Natural killer cell (primary cell): ENCODE results near the gene ADGRB2. TPM values are rescaled to one million over a fixed set of nuclear protein-coding genes. Genes with fewer than 3 reads are reported as not detected.
A peak's percentile ranks its signal among the peaks of the same experiment; 100 is the strongest.

Experiments
- ATAC-seq, 3 donors: fragments of 150-1000 bp in 2 of 3; fragments of 200-7000 bp in 1 of 3; cut with Tn5 transposase; 1 replicate in 1 of 3; 2 replicates in 2 of 3; pipeline ENCODE4 v1.10.0; 2021; ENCODE audit warnings: mild to moderate bottlenecking in 2 of 3, moderate library complexity in 2 of 3
- DNase-seq, 2 donors: peaks; one replicate each; pipeline versions ENCODE4 v3.0.0 to v3.0.0-alpha.2; 2013 to 2021; ENCODE audit warnings: mixed read lengths in 1 of 2
- H3K27ac ChIP-seq: one replicate; pipeline ENCODE4 v1.5.1; 2013; ENCODE audit warnings: mild to moderate bottlenecking, low read length
- H3K27me3 ChIP-seq: one replicate; pipeline ENCODE4 v1.6.1; 2013; ENCODE audit warnings: low read length; ENCODE audit not compliant: control insufficient read depth, insufficient read depth
- H3K36me3 ChIP-seq: one replicate; pipeline ENCODE4 v1.6.1; 2013; ENCODE audit warnings: low read length; ENCODE audit not compliant: control insufficient read depth, insufficient read depth
- H3K4me1 ChIP-seq: one replicate; pipeline ENCODE4 v1.6.1; 2013; ENCODE audit warnings: low read length; ENCODE audit not compliant: control insufficient read depth, insufficient read depth
- H3K4me3 ChIP-seq: one replicate; pipeline ENCODE4 v1.5.1; 2013; ENCODE audit warnings: low read length
- H3K9me3 ChIP-seq: one replicate; pipeline ENCODE4 v1.6.1; 2013; ENCODE audit warnings: low read length; ENCODE audit not compliant: control insufficient read depth, insufficient read depth
- H3K27ac Mint-ChIP-seq, 2 donors: one replicate each; pipeline ENCODE4 v1.8.0; 2022; ENCODE audit warnings: mild to moderate bottlenecking in 2 of 2, mixed read lengths in 2 of 2, moderate library complexity in 1 of 2
- H3K27me3 Mint-ChIP-seq, 2 donors: one replicate each; pipeline ENCODE4 v1.8.0; 2022; ENCODE audit warnings: low read depth in 2 of 2, mixed read lengths in 2 of 2
- H3K36me3 Mint-ChIP-seq: one replicate; pipeline ENCODE4 v1.8.0; 2022; ENCODE audit warnings: mixed read lengths
- H3K4me1 Mint-ChIP-seq, 2 donors: one replicate each; pipeline ENCODE4 v1.8.0; 2022; ENCODE audit warnings: mixed read lengths in 2 of 2
- H3K4me3 Mint-ChIP-seq: one replicate; pipeline ENCODE4 v1.8.0; 2022; ENCODE audit warnings: mild to moderate bottlenecking, moderate library complexity, mixed read lengths
- H3K9me3 Mint-ChIP-seq, 2 donors: one replicate each; pipeline ENCODE4 v1.8.0; 2022; ENCODE audit warnings: mixed read lengths in 2 of 2
- WGBS: methylation state at CpG from one replicate; pipeline ENCODE4 v1.1.7; 2013; ENCODE audit warnings: missing lambda C conversion rate; ENCODE audit not compliant: insufficient coverage; 5-methylcytosine and 5-hydroxymethylcytosine counted together
- intact Hi-C: fragments of 100-400 bp; cut with micrococcal nuclease; formaldehyde crosslinking; loops from one replicate; pipeline ENCODE4 v1.14.2; 2022
- total RNA-seq, 4 donors: library from RNA; stranded (reverse); fragments of 120-200 nt in 1 of 4; gene quantifications; one replicate each; pipeline versions ENCODE4 v1.2.3 to v1.2.4, GENCODE V29; 2013 to 2022
- TF ChIP-seq, protein P1 (sequence below): fragments of 200-600 bp; IDR thresholded peaks from one replicate; pipeline ENCODE4 v1.8.0; 2022; ENCODE audit warnings: antibody characterized with exemption

ADGRB2 gene
- total RNA-seq, 3 donors from 2014 or later (not counting 1 experiment from before 2014, with no cell fraction given), result 7.6 to 19.9 (median 12.8) TPM

DNA sequence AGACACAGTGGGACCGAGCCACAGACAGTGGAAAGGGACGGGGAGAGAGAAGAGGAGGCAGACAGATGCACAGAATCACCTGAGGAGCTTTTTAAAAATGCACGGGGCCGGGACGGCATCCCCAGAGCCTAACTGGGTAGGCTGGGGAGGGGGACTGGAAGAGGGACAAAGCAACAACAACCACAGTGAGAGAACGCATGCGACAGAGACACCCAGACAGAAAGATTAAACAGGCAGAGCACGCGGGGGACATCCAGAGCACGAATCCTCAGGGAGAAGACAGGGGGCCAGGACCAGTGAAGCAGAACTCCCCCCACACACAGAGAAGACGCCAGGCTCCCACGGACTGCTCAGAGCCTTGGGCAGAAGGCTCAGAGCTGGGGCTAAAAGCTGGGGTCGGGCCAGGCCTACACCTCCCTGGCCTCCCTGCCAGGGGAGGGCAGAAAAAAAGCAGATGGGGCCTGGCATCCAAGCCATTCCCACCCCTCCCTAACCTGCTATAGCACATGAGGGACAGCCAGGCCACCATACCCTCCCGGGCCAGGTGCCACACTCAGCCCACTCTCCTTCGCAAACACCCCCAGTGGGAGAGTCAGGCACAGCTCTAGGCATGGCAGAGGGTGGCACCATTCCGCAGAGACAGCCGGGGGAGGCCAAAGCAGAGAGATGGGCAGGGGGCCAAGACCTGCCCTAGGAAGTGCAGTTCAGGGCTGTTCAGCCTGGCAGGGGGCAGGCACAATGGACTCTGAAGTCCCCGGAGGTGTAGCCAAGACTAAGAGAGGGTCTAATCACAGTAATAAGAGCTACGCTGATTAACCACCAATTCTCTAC is 30.5 kb downstream of the ADGRB2 start:
- H3K36me3 Mint-ChIP-seq, result no peaks in the 10 kb centered on the region
- Histone ChIP-seq H3K36me3 (no peaks in the 10 kb centered on the region), H3K4me1 (peaks cover 4% of the 10 kb centered on the region), H3K4me3 (no peak overlapping the region), H3K27me3 (no peaks in the 10 kb centered on the region), H3K27ac (no peak overlapping the region), H3K9me3 (no peaks in the 10 kb centered on the region)
- no peaks in the 10 kb centered on the region for H3K27me3 Mint-ChIP-seq
- ATAC-seq (no peak), DNase-seq (no peak)
- peaks cover 0 to 16% of the 10 kb centered on the region in 2 donors for H3K4me1 Mint-ChIP-seq
- TF ChIP-seq, protein P1, sequence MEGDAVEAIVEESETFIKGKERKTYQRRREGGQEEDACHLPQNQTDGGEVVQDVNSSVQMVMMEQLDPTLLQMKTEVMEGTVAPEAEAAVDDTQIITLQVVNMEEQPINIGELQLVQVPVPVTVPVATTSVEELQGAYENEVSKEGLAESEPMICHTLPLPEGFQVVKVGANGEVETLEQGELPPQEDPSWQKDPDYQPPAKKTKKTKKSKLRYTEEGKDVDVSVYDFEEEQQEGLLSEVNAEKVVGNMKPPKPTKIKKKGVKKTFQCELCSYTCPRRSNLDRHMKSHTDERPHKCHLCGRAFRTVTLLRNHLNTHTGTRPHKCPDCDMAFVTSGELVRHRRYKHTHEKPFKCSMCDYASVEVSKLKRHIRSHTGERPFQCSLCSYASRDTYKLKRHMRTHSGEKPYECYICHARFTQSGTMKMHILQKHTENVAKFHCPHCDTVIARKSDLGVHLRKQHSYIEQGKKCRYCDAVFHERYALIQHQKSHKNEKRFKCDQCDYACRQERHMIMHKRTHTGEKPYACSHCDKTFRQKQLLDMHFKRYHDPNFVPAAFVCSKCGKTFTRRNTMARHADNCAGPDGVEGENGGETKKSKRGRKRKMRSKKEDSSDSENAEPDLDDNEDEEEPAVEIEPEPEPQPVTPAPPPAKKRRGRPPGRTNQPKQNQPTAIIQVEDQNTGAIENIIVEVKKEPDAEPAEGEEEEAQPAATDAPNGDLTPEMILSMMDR, result no peak
- intact Hi-C loops, result no loop called here
- H3K27ac Mint-ChIP-seq, result no peak overlapping the region
- 89% methylated on average over 19 of the region's 19 CpGs for WGBS
- H3K9me3 Mint-ChIP-seq, result no peaks in the 10 kb centered on the region
- no peak overlapping the region for H3K4me3 Mint-ChIP-seq

DNA sequence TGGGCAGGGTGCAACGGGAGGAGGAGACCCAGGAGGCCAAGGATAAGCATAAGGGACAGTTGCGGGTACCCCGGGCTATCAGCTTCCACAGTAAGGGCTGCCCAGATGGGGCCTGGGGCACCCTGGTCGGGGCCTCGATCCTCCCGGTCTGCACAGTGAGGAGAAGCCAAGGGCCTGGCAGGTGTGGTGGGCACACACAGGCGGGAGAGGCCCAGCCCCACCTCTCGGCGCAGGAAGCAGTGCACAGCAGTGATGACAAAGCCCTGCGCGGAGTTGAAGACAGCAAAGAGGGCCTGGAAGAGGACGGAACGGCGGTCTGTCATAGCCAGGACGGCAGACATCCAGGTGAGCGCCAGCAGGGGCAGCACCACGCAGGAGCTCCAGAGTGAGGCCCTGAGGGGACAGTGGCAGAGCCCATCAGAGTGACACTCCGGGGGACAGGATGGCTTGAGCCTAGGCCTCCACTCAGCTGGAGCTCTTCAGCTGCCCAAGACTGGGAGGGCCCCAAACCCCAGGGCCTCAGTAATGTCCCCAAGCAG is 31.3 kb downstream of the ADGRB2 start:
- no peak for DNase-seq
- H3K27ac ChIP-seq, result no peak overlapping the region
- intact Hi-C loops, result no loop called here
- H3K36me3 ChIP-seq, result no peaks in the 10 kb centered on the region
- 91% methylated on average over 18 of the region's 18 CpGs for WGBS
- H3K4me1 ChIP-seq, result peaks cover 4% of the 10 kb centered on the region
- H3K27me3 Mint-ChIP-seq, result no peaks in the 10 kb centered on the region
- no peaks in the 10 kb centered on the region for H3K27me3 ChIP-seq
- H3K36me3 Mint-ChIP-seq, result no peaks in the 10 kb centered on the region
- no peak overlapping the region for H3K4me3 Mint-ChIP-seq
- TF ChIP-seq, protein P1, result no peak
- ATAC-seq, result no peak
- peak overlapping the region in 1 of 2 donors; percentile 40 for H3K27ac Mint-ChIP-seq
- no peak overlapping the region for H3K4me3 ChIP-seq
- no peaks in the 10 kb centered on the region for H3K9me3 Mint-ChIP-seq
- H3K9me3 ChIP-seq, result no peaks in the 10 kb centered on the region
- H3K4me1 Mint-ChIP-seq, result peaks cover 0 to 16% of the 10 kb centered on the region in 2 donors

DNA sequence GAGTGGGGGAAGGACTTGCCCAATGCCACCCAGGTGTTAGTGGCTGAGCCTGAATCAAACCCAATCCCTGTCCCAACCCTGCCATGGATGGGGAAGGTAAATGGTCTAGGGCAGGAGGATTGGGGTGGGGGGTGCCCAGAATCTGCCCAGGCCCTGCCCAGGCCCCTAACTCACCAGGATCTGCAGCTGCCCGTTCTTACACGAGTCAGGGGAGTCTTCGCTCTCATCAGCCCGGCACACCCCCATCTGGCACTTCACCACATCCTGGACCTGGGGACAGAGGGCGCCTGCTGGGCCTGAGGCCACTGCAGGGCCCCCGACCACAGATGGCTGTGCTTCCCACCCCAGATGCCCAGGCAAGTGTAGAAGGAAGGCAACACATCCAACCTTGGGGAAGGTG is 31.8 kb downstream of the ADGRB2 start:
- H3K36me3 Mint-ChIP-seq, result no peaks in the 10 kb centered on the region

More for the DNA sequence above, 31.8 kb downstream of the ADGRB2 start:
- Histone ChIP-seq H3K4me3 (no peak overlapping the region), H3K27me3 (no peaks in the 10 kb centered on the region), H3K36me3 (no peaks in the 10 kb centered on the region), H3K4me1 (peaks cover 4% of the 10 kb centered on the region), H3K9me3 (no peaks in the 10 kb centered on the region), H3K27ac (no peak overlapping the region)
- Mint-ChIP-seq H3K27ac (peak overlapping the region in 1 of 2 donors; percentile 40), H3K9me3 (no peaks in the 10 kb centered on the region), H3K4me1 (peaks cover 0 to 16% of the 10 kb centered on the region in 2 donors), H3K4me3 (no peak overlapping the region), H3K27me3 (no peaks in the 10 kb centered on the region)
- TF ChIP-seq, protein P1, result no peak
- intact Hi-C loops, result no loop called here
- 30% methylated on average over 6 of the region's 6 CpGs for WGBS
- ATAC-seq, result no peak
- DNase-seq, result no peak
